Keratinocyte (primary cell): Measurements from ENCODE around the gene UCHL1. TPM values are rescaled to one million over a fixed set of nuclear protein-coding genes. Genes with fewer than 3 reads are reported as not detected.

ENCODE experiments used
- DNase-seq: peaks from one replicate; pipeline ENCODE4 v3.0.0-alpha.2; 2011; ENCODE audit warnings: low read depth, missing footprints, low spot score
- FAIRE-seq: peaks from 2 replicates; lab custom pipeline; 2011; peaks lifted over from hg19 to GRCh38; lab: Jason Lieb, UNC
- H2AFZ ChIP-seq: 2 replicates; pipeline ENCODE4 v1.6.0; 2012; ENCODE audit warnings: low read length, control low read depth, inconsistent platforms; ENCODE audit not compliant: control insufficient read depth
- H3K27ac ChIP-seq: 2 replicates; pipeline ENCODE4 v1.5.1; 2011; ENCODE audit warnings: low read length; ENCODE audit not compliant: control insufficient read depth, insufficient read depth
- H3K27me3 ChIP-seq: 3 replicates; pipeline ENCODE4 v1.6.0; 2011; ENCODE audit warnings: low read length; ENCODE audit not compliant: control insufficient read depth, insufficient read depth; ENCODE audit errors: extremely low read depth
- H3K36me3 ChIP-seq, 2 experiments: 2 replicates in 1 of 2; 3 replicates in 1 of 2; pipeline ENCODE4 v1.5.1; 2011; ENCODE audit warnings: low read length in 2 of 2, mild to moderate bottlenecking in 1 of 2; ENCODE audit not compliant: control insufficient read depth in 2 of 2, insufficient read depth in 2 of 2; ENCODE audit errors: extremely low read depth in 1 of 2
- H3K4me1 ChIP-seq: 3 replicates; pipeline ENCODE4 v1.5.1; 2011; ENCODE audit warnings: low read length; ENCODE audit not compliant: control insufficient read depth, insufficient read depth; ENCODE audit errors: extremely low read depth
- H3K4me2 ChIP-seq: 3 replicates; pipeline ENCODE4 v1.6.0; 2011; ENCODE audit warnings: low read depth, low read length; ENCODE audit not compliant: control insufficient read depth, insufficient read depth; ENCODE audit errors: extremely low read depth
- H3K4me3 ChIP-seq, 3 experiments: fragments of 200-600 bp in 1 of 3; sonication (generic) in 1 of 3; 2 replicates in 2 of 3; 3 replicates in 1 of 3; pipeline ENCODE4 v1.5.1; 2011 to 2016; ENCODE audit warnings: low read length in 3 of 3, mild to moderate bottlenecking in 3 of 3, control low read depth in 2 of 3, inconsistent platforms in 1 of 3, low read depth in 1 of 3, mixed read lengths in 1 of 3, mixed run types in 1 of 3, moderate library complexity in 1 of 3; ENCODE audit not compliant: control insufficient read depth in 2 of 3, insufficient read depth in 2 of 3; ENCODE audit errors: extremely low read depth in 1 of 3
- H3K79me2 ChIP-seq: 2 replicates; pipeline ENCODE4 v1.6.0; 2012; ENCODE audit warnings: low read length; ENCODE audit not compliant: control insufficient read depth, insufficient read depth
- H3K9ac ChIP-seq: 3 replicates; pipeline ENCODE4 v1.6.0; 2011; ENCODE audit warnings: low read length; ENCODE audit not compliant: control insufficient read depth, insufficient read depth; ENCODE audit errors: extremely low read depth
- H3K9me1 ChIP-seq: 3 replicates; pipeline ENCODE4 v1.6.0; 2011; ENCODE audit warnings: low read length; ENCODE audit not compliant: control insufficient read depth, insufficient read depth; ENCODE audit errors: extremely low read depth
- H3K9me3 ChIP-seq: 2 replicates; pipeline ENCODE4 v1.5.1; 2012; ENCODE audit warnings: low read depth, low read length; ENCODE audit not compliant: control insufficient read depth
- H4K20me1 ChIP-seq: 3 replicates; pipeline ENCODE4 v1.6.0; 2011; ENCODE audit warnings: low read length; ENCODE audit not compliant: control insufficient read depth, insufficient read depth; ENCODE audit errors: extremely low read depth
- EZH2 ChIP-seq: IDR thresholded peaks from one replicate; pipeline ENCODE4 v1.6.1; 2012; ENCODE audit warnings: inconsistent platforms, mild to moderate bottlenecking, low read length, moderate library complexity
- dilution Hi-C: fragments of 300-500 bp; cut with MboI; formaldehyde crosslinking; loops from one replicate; pipeline ENCODE4 v1.7.0; 2020; ENCODE audit warnings: low sequenced_read_pairs; ENCODE audit not compliant: extremely low pct_ligation_motif_present
- polyA plus RNA-seq, 5 experiments: library from polyadenylated mRNA; depleted of rRNA in 3 of 5; stranded (reverse) in 3 of 5; stranded (forward) in 1 of 5; unstranded in 1 of 5; fragments of >200 nt; gene quantifications; 1 replicate in 1 of 5; 2 replicates in 3 of 5; 3 replicates in 1 of 5; pipeline versions ENCODE4 v1.2.1 to v1.2.3, GENCODE V29; 2011 to 2012; ENCODE audit warnings: missing spikeins in 2 of 5, low read depth in 1 of 5, low replicate concordance in 1 of 5
- TF ChIP-seq, protein P1 (sequence below), 3 experiments: IDR thresholded peaks in 1 of 3; conservative IDR thresholded peaks in 1 of 3; optimal IDR thresholded peaks in 1 of 3; 2 replicates in 2 of 3; 3 replicates in 1 of 3; pipeline versions ENCODE3 to v1.5.1; 2011; ENCODE audit warnings: low read length in 3 of 3, mild to moderate bottlenecking in 3 of 3, moderate library complexity in 2 of 3, control low read depth in 1 of 3, inconsistent platforms in 1 of 3; ENCODE audit not compliant: insufficient read depth in 2 of 3; ENCODE audit errors: extremely low read depth in 1 of 3

The UCHL1 gene
- polyA plus RNA-seq, 1 donor (not counting 4 experiments of a cell fraction or from before 2014, with no cell fraction given) = 3.0 TPM

DNA sequence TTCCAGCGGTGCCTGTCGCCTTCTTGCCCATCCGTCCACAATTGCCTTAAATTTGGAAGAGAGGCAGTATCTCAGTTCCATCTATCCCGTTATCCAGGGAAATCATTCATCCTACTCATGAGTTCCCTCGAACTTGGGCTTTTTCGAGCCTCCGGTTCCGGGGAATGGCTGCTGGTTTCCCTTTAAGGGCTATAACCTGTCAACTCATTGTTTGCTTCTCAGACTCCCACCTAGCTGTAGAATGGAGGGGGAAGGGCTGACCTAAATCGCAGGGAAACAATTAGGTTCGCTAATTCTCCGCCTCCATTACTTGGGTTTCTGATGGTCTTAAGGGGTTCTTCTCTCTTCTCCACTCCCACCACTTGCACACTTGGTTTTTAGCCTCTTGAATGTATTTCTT lies 1.2 kb downstream of the UCHL1 start:
- Histone ChIP-seq H3K9me3 (no peaks in the 10 kb centered on the region), H3K79me2 (no peaks in the 10 kb centered on the region), H3K4me3 (peak overlapping the region in 1 of 3 experiments; percentile 44), H3K36me3 (no peaks in the 10 kb centered on the region), H3K4me2 (peak overlapping the region; percentile 54), H3K27me3 (peaks cover 33% of the 10 kb centered on the region), H3K27ac (no peak overlapping the region), H3K4me1 (no peaks in the 10 kb centered on the region), H3K9me1 (no peaks in the 10 kb centered on the region), H2AFZ (no peak overlapping the region), H4K20me1 (no peaks in the 10 kb centered on the region), H3K9ac (no peak overlapping the region)
- dilution Hi-C loops = no loop called here
- no peak for FAIRE-seq
- TF ChIP-seq, protein P1, sequence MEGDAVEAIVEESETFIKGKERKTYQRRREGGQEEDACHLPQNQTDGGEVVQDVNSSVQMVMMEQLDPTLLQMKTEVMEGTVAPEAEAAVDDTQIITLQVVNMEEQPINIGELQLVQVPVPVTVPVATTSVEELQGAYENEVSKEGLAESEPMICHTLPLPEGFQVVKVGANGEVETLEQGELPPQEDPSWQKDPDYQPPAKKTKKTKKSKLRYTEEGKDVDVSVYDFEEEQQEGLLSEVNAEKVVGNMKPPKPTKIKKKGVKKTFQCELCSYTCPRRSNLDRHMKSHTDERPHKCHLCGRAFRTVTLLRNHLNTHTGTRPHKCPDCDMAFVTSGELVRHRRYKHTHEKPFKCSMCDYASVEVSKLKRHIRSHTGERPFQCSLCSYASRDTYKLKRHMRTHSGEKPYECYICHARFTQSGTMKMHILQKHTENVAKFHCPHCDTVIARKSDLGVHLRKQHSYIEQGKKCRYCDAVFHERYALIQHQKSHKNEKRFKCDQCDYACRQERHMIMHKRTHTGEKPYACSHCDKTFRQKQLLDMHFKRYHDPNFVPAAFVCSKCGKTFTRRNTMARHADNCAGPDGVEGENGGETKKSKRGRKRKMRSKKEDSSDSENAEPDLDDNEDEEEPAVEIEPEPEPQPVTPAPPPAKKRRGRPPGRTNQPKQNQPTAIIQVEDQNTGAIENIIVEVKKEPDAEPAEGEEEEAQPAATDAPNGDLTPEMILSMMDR (optimal IDR thresholded peaks at IDR 0.05 in 1 of 3, IDR thresholded peaks at IDR 0.05 in 1 of 3, conservative IDR thresholded peaks at IDR 0.05 in 1 of 3; ENCODE audit: extremely low read depth in 1 of 3, insufficient read depth in 2 of 3, low read length in 3 of 3) = no peak
- TF ChIP-seq EZH2 = peak; percentile 9
- DNase-seq = no peak

DNA sequence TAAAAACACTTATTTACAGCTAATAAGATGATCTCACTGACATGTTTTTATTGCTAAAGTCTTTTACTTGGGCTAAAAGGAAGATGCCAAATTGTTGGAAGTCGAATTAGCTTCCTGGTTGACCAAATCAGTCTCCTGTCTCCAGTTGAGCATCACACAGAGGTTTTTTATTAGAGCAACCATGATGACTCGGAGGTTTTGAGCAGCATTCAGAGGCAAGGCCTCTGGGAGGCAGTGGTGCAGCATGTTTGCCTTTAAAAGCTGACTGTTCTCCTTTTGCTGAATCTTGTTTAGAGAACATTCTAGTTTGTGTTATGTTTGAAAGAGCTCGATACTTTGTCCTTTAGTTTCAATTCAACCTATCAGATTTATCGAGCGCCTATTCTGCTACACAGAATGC lies 2.1 kb downstream of the UCHL1 start:
- Histone ChIP-seq H3K27me3 (peaks cover 33% of the 10 kb centered on the region), H4K20me1 (no peaks in the 10 kb centered on the region), H3K4me1 (no peaks in the 10 kb centered on the region), H3K9me3 (no peaks in the 10 kb centered on the region), H3K9ac (no peak overlapping the region), H3K27ac (no peak overlapping the region), H3K4me2 (no peak overlapping the region), H3K79me2 (no peaks in the 10 kb centered on the region), H3K9me1 (no peaks in the 10 kb centered on the region), H3K36me3 (no peaks in the 10 kb centered on the region), H3K4me3 (no peak overlapping the region), H2AFZ (no peak overlapping the region)
- DNase-seq (no peak), FAIRE-seq (no peak)
- dilution Hi-C loops = no loop called here
- TF ChIP-seq EZH2 = no peak
- TF ChIP-seq, protein P1 (optimal IDR thresholded peaks at IDR 0.05 in 1 of 3, IDR thresholded peaks at IDR 0.05 in 1 of 3, conservative IDR thresholded peaks at IDR 0.05 in 1 of 3; ENCODE audit: extremely low read depth in 1 of 3, insufficient read depth in 2 of 3, low read length in 3 of 3) = peak; percentile 45 to 59 (median 47)
